HG03432 (cell line): ENCODE results near the gene IGFL2.
"Not testable (repeated sequence)": the region's sequence is repeated elsewhere in the genome, so short reads cannot be mapped to it uniquely, and the experiment has no call there.

ENCODE experiments used
- ATAC-seq: cut with Tn5 transposase; IDR thresholded peaks from one replicate; pipeline ENCODE4 v1.9.1; 2021; ENCODE audit warnings: mild to moderate bottlenecking, moderate library complexity; ENCODE audit not compliant: unreplicated experiment

Gene IGFL2

DNA sequence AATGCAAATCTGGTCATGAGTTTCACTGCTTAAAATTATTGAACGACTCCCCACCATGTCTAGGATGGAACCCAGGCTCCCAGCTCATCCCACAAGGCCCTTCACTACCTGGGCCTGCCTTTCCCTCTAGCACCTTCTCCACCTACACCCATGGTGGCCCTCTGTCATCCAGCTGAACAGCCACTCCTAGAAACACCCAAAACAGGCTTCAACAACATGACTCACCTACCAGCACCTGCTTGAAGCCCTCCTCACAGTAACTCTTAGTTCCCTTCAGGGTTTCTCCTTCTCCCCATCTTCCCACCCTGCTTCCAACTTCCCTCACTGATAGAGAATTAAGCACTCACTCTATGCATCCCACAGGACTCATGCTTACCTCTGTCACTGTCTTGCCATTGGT, 6.6 kb upstream of the IGFL2 start:
- no peak for ATAC-seq

DNA sequence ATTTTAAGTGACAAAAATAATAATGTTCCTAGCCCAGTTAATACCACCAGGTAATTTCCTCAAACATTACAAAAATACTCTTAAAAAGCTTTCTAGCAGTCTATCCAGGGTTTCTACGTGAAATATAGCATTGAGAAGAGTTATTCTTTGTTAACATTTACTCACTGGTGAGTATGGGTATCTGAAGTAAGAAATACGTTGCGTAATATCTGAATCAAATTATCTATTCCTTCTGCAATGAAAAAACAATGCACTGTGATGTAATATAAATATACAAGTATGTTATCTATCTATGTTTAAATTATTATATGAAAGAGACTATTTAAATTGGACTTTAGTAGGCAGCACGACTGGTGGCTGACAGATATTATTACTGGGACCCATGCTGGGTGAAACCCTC, 5.7 kb upstream of the IGFL2 start:
- no peak for ATAC-seq

DNA sequence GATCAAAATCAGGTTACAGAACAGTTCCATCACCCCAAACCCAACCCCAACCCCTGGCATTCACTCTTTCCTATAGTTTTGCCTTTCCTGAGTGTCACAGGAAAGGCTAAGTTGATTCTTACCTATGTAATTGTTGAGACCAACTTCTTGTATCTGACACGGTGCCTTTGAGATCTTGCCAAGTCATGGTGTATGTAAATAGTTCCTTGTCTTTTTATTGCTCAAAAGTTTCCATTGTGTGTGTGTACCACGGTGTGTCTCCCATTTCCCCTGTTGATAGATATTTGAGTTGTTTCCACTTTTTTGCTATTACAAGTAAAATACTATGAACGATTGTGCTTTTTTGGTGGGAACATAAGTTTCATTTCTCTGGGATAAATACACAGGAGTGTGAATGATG, 3.3 kb upstream of the IGFL2 start:
- ATAC-seq: no peak

DNA sequence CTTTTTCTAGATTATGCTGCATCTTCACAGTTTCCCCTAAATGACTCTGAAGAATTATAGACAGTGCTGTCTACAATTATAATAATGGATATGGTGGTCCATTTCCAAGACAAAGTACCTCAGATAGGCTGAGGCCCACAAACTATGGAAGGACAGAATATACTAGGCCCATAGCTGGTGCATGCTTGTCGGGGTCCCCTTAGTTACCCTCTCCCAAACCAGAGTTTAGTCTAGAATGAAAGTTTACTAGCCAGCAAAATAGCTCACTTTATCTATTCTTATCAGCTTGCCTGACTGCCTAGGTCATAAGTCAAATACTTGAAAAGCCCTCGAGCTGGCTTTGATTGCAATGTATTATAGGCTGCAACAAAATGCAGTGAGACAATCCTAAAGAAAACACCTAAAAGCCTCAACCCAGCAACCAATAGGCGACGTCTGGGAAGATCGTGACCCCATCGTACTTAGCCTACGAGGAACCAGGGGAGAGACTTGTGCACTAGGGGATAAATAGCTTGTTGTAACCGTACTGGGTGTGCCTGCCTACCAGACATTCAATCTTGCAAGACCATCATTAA, 785 bp upstream of the IGFL2 start:
- ATAC-seq: no peak

DNA sequence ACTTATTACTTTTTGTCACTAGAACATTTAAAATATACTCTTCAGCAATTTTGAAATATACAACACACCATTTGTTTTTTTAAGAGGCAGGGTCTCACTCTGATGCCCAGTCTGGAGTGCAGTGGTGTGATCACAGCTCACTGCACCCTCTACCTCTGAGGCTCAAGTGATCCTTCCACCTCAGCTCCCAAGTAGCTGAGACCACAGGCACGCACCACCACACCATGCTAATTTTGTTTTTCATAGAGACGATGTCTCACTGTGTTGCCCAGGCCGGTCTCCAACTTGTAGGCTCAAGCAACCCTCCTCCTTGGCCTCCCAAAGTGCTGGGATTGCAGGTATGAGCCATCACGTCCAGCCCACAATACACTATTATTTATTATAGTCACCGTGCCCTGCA, 2.6 kb downstream of the IGFL2 start:
- no peak for ATAC-seq

DNA sequence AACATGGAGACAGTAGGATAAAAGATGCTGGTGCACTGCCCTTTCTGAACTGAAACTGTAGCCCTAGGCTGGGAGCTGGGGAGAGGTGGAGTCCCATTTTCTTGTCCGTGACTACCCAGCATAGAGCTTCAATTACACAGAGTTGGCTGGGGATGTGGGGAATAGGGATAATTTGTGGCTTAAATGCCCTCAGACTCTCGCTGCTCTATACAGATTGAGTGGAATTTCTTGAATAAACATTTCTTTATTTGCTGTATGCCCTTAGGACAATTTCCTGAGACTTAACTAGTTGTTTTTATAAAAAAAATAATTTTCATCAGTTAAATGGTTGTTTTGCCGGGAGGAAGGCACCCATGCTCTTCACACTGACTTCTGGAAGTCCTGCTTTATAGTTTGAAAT, 7.2 kb downstream of the IGFL2 start:
- no peak for ATAC-seq

DNA sequence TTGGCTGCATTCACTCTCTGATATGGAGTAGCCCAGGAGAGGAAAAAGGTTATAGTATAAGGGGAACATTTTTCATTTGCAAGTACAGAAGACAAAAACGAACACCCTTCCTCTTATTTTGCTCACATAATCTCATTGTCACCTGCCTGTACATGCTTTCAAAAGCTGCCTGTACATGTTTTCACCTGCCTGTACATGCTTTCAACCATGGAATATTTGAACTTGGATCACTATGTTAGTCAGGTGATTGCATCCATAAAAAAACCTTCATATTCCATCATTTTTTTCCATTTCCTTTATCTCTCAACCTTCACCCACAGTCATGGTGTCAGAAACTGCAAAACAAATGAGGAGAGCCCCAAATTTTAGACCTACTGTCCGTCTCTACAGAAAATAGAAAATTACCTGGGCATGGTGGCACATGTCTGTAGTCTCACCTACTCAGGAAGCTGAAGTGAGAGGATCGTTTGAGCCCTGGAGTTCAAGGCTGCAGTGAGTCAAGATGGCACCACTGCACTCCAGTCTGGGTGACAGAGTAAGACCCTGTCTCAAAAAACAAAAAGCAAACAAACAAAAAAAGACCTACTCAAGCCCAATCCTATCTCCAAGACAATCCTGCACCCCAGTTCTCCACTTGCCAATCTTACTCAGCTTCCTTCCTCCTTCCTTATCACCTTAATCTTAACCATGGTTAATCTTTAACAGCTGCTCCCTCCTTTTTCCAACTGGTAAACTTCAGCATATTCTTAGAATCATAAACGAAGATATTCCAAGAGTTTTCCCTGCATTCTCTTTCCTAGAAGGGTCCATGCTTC, 11.6 kb downstream of the IGFL2 start:
- no peak for ATAC-seq

DNA sequence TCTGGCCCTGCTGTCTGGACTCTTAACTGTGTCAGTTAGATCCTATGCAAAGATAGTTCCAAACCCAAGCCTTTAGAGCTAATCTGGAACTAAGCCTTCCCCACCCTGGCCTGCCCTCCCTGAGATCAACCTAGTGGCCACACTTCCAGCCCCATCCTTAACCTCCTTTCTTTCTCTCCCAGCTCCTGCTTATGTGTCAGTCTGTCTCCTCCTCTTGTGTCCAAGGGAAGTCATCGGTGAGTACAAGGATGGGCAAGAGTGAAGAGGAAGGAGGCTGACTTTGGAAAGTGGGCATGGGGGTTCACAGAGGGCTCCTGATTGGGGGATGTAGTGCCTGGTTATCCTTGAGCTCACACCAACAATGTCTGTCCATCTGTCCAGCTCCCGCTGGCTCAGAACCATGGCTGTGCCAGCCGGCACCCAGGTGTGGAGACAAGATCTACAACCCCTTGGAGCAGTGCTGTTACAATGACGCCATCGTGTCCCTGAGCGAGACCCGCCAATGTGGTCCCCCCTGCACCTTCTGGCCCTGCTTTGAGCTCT, 12.3 kb downstream of the IGFL2 start:
- no peak for ATAC-seq

DNA sequence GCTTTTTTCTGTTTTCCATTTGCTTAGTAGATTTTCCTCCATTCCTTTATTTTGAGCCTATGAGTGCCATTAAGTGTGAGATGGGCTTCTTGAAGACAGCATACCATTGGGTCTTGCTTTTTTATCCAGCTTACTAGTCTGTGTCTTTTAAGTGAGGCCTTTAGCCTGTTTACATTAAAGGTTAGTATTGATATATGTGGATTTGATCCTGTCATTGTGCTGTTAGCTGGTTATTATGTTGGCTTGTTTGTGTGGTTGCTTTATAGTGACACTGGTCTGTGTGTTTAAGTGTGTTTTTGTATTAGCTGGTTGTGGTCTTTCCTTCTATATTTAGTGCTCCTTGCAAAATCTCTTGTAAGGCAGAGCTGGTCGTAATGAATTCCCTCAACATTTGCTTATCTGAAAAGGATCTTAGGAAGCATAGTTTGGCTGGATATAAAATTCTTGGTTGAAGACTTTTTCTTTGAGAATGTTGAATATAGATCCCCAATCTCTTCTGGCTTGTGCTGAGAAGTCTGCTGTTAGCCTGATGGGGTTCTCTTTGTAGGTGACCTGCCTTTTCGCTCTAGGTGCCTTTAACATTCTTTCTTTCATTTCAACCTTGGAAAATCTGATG, 13.7 kb downstream of the IGFL2 start:
- not testable (repeated sequence) for ATAC-seq

DNA sequence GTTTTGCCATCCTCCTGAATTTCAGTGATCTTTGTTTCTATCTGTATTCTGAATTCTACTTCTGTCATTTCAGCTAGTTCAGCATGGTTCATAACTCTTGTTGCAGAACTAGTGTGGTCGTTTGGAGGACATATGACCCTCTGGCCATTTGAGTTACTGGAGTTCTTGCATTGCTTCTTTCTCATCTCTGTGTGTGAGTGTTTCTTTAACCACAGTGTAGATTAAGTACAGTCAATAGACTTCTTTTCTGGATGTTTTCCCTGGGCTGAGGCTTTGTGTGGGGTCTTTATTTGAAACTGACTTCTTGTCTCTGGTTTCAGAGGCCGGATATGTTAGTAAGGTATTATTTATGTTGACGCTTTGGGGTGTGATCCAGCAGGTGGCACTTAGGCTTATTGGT, 14.7 kb downstream of the IGFL2 start:
- ATAC-seq: no peak

DNA sequence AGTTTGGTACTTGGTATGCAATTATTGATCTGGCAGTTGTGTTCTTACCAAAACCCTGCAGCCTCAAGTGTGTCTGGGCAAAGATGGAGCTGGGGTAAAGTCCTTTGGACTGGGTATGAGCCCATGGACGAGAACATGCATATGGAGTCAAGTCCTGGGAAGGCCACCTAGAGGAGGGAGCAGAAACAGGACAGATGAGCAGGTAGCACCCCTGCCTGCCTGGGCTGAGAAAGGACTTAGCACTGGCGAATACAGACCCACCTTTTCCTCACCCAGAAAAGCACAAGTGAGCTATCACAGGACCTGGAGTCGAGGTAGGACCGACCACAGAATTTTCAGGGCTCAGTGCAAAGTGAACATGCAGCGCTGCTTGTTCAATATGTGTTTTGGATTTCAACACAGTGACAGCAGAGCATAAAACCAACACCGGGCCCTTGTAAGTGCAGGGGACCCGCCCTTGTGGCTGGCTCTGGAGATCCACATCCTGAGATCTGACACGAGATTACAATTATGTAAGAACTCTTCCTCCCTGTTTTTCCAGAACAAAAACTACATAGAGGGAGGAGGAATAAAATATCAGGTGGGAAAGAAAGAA, 25.9 kb downstream of the IGFL2 start:
- ATAC-seq: no peak

DNA sequence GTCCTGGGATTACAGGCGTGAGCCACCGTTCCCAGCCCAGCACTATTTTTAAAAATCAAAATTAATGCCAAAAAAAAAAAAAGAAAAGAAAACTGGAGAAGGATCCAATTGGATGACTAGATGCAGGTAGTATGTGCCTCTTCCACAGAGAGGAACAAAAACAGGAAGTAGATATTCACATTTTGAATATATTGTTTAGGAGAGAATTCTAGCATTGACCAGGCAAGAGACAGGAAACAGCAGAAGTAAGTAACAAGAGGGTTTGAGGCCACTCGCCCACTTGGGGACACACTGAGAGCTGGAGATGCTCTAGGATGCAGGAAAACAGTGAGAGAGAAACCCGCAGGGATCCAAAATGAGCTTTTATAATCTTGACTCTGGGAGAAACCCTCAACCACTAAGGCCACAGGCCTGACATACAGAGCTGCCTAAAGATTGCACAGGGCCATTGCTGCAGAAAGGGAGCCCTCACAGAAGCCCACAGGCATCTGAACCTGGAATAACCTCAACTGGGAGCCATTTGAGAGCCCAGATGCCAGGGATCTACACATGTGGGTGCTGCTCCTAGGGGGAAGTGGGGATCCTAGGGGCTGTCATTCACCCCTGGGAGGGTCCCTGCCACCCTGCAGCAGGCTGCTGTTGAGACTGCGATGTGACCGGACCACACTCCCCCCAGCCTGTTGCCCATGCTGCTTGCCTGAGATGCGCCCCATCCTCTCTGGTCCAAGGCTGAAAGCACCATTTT, 28.2 kb downstream of the IGFL2 start:
- no peak for ATAC-seq

DNA sequence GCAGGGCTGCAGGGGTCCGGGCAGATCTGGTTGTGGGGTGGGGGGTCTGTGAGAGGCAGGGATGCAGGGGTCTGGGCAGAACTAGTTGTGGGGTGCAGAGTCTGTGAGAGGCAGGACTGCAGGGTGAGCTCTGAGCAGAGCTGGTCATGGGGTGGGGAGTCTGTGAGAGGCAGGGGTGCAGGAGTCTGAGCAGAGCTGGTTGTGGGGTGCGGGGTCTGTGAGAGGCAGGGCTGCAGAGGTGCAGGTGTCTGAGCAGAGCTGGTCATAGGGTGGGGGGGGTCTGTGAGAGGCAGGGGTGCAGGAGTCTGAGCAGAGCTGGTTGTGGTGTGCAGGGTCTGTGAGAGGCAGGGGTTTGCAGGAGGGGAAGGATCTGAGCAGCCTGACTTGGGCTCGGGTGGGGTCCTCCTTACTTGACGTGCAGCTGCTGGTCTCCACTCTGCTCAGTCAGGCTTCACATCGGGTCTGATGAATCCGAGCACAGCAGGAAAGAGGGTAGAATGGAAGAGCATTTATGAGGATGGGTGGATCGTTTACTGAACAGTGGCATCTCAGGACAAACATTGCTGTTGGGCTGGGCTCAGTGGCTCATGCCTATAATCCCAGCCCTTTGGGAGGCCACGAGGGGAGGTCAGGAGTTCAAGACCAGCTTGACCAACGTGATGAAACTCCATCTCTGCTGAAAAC, 31.2 kb downstream of the IGFL2 start:
- no peak for ATAC-seq

DNA sequence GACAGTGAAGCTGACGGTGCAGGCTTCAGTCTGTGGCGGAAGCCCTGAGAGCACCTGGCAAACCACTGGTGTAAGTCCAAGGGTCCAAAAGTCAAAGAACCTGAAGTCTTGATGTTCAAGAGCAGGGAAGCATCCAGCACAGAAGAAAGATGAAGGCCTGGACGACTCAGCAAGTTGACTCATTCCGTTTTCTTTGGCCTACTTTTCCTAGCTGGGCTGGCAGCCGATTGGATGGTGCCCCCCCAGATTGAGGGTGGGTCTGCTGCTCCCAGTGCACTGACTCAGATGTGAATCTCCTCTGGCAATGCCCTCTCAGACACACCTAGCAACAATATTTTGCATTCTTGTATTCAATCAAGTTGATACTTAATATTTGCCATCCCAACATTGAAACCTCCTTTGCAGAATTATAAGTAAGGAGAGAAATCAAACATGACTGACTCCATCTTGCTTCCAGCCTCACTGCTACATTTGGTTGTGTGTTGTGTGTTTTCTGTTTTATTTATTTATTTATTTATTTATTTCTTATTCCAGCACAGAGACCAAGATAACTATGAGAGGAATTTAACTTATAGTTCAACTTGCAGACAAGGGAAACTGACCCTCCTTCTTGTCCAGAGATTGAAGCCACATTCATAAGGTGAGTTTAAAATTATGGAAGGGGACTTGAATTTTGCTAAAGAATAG, 32.8 kb downstream of the IGFL2 start:
- ATAC-seq: no peak

DNA sequence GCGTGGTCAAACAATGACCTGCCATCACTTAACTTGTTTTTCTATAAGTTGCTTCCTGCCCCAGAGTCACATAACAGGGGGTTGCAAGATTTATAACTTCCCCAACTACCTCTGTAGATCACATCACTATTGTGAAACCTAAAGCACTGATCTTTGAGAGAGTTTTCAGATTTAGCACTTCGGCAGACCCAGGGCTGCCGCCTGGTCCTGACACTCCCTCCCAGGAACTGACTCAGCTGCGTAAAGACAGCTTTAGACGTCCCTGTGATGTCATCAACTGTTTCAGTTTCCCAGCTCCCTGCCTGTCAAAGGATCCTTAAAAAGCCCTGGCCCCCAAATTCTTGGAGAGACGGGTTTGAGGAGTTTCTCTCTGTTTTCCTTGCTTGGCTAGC, 33.3 kb downstream of the IGFL2 start:
- no peak for ATAC-seq

DNA sequence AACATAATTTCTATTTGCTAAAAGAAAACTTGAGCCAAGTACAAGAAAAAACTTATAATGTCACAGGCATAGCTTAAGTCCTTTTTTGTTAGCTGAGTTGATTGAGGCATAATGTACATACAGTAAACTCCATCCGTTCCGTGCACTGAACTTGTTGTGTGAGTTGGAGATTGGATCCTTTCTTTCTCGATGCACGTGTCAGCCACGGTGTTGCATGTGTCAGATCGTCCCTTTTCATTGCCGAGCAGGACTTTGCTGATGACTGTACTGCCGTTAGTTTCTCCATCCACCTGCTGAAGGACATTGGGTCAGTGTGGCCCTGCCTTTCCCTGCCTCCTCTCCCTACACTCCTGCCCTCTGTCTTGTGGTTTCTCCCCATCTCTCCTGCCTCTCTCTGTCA, 34.4 kb downstream of the IGFL2 start:
- no peak for ATAC-seq

DNA sequence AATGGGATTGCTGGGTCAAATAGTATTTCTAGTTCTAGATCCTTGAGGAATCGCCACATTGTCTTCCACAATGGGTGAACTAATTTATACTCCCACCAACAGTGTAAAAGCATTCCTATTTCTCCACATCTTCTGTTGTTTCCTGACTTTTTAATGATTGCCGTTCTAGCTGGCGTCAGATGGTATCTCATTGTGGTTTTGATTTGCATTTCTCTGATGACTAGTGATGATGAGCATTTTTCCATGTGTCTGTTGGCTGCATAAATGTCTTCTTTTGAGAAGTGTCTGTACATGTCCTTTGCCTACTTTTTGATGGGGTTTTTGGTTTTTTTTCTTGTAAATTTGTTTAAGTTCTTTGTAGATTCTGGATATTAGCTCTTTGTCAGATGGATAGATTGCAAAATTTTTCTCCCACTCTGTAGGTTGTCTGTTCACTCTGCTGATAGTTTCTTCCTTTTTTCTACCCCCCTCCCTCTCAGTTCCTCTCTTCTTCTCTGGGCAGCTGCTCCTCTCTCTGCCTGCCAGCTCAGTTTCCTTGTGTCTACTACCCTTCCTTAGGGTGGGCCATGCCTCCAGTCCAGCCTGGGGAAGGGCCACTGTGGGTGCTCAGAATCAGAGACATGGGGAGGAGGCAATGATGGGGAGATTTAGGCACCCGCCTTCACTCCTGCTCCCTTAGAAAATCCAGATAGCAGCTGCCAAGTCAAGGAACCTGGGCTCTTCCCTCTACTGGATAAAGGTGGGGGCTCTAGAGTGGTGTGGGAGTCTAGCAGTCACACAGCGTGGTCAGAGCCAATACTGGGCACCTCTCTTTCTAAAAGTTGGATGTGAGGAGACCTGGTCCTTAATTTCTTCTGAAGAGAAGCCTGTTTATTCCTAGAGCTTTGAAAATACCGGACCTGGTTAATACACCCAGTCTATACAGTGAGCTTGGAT, 37.0 kb downstream of the IGFL2 start:
- not testable (repeated sequence) for ATAC-seq

DNA sequence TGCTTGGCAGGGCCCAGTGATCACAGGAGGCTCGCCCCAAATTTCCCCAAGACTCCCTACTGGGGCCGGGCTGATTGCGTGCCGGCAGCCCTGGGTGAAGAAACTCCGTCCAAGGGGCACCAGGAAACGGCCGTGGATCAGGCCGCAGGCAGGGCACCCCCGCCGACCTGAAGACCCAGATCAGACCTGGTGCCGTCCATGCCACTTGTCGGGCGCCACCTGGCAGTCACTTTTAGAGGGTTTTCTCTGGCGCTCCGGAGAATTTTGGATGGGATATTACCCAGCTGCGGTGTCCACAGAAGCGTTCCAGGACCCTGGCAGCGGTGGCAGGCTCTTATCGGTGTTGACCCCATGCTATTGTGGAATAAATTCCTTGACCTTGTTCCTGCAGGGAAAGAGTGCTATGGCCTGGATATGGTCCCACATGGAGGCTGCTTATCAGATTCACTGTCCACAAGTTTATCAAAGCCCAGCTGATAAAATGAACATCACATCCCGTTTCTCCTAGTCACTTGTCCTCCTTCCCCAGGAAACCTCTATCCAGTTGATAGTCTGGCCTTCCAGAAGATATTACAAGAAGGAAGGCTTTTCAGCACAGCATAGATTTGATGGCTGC, 38.2 kb downstream of the IGFL2 start:
- no peak for ATAC-seq
